HG03565 (cell line): Measurements from ENCODE around the gene CXorf51A.
"Not testable (repeated sequence)": the region's sequence is repeated elsewhere in the genome, so short reads cannot be mapped to it uniquely, and the experiment has no call there.

ENCODE experiments used
- ATAC-seq: cut with Tn5 transposase; IDR thresholded peaks from one replicate; pipeline ENCODE4 v1.9.1; 2021; ENCODE audit warnings: mild to moderate bottlenecking, moderate library complexity; ENCODE audit not compliant: unreplicated experiment

Gene CXorf51A

GRCh38 chrX:146814644-146815043 is at the start of gene CXorf51A:
Gene CXorf51A (minus strand): TSS chrX:146814744. CDS start chrX:146814723, 21 bp downstream.
- ATAC-seq, result not testable (repeated sequence)

GRCh38 chrX:146863566-146863965 is 49.0 kb upstream of the CXorf51A start:
- no peak for ATAC-seq

- no peak for ATAC-seq
Measured at GRCh38 chrX:146854281-146854680, 39.7 kb upstream of the CXorf51A start.

- ATAC-seq, result no peak
Measured at GRCh38 chrX:146831994-146832393, 17.4 kb upstream of the CXorf51A start.

GRCh38 chrX:146809471-146809870 is 5.1 kb downstream of the CXorf51A start, which contains the start of gene CXorf51B:
Gene CXorf51B (plus strand): TSS chrX:146809771. CDS start chrX:146809792, 21 bp downstream.
- not testable (repeated sequence) for ATAC-seq
